NCI-H1694 treated with DMSO at 0.1 percent for 48 hours (cell line): ENCODE results near the gene MPV17L.
"Not testable (repeated sequence)": the region's sequence is repeated elsewhere in the genome, so short reads cannot be mapped to it uniquely, and the experiment has no call there.

Source experiments
- DNase-seq: peaks from one replicate; lab custom pipeline; 2025; lab: John Stamatoyannopoulos, UW

Gene MPV17L

GRCh38 chr16:15452246-15452855, 56.8 kb downstream of the MPV17L start:
- no peak for DNase-seq

GRCh38 chr16:15453296-15453695, 57.7 kb downstream of the MPV17L start:
- DNase-seq, result not testable (repeated sequence)

GRCh38 chr16:15454933-15455332, 59.4 kb downstream of the MPV17L start:
- DNase-seq, result not testable (repeated sequence)

GRCh38 chr16:15457400-15457799, 61.8 kb downstream of the MPV17L start:
- no peak for DNase-seq

- DNase-seq, result no peak
These were observed 62.4 kb downstream of the MPV17L start for GRCh38 chr16:15457958-15458357.

GRCh38 chr16:15459791-15460190, 64.2 kb downstream of the MPV17L start:
- no peak for DNase-seq

GRCh38 chr16:15460601-15461000, 65.0 kb downstream of the MPV17L start:
- no peak for DNase-seq

- no peak for DNase-seq
These were observed 65.8 kb downstream of the MPV17L start for GRCh38 chr16:15461376-15461775.
